ENCODE results near the gene MET. TPM values are rescaled to one million over a fixed set of nuclear protein-coding genes. Genes with fewer than 3 reads are reported as not detected.

Gene MET
- total RNA-seq, 1 donor from 2014 or later, result 7.0 TPM

- no peaks in the 10 kb centered on the region for H3K27me3 ChIP-seq
- Mint-ChIP-seq H3K4me1 (no peaks in the 10 kb centered on the region), H3K4me3 (no peak overlapping the region), H3K27me3 (ENCODE audit: insufficient read depth, low read depth) (peaks cover 2% of the 10 kb centered on the region), H3K9me3 (no peaks in the 10 kb centered on the region), H3K27ac (no peak overlapping the region), H3K36me3 (no peaks in the 10 kb centered on the region)
- no peak for DNase-seq (ENCODE audit: low spot score)
- no peak overlapping the region for H3K27ac ChIP-seq
- no peak overlapping the region for H3K9ac ChIP-seq
- H3K4me3 ChIP-seq, result no peak overlapping the region
- TF ChIP-seq EZH2 (IDR thresholded peaks at IDR 0.05), result no peak
- TF ChIP-seq EZH2phosphoT487 (IDR thresholded peaks at IDR 0.05), result no peak
- TF ChIP-seq CTCF (IDR thresholded peaks at IDR 0.05), result no peak
- H3K9me3 ChIP-seq (ENCODE audit: low read depth), result no peaks in the 10 kb centered on the region
- no peak overlapping the region for H3K4me2 ChIP-seq
- H3F3A ChIP-seq (ENCODE audit: low read depth), result no peaks in the 10 kb centered on the region
- no peaks in the 10 kb centered on the region for H3K36me3 ChIP-seq
- H4K20me1 ChIP-seq (ENCODE audit: low read depth), result no peaks in the 10 kb centered on the region
- H2AFZ ChIP-seq (replicated peaks), result no peak overlapping the region
- H3K79me2 ChIP-seq (ENCODE audit: low read depth), result no peaks in the 10 kb centered on the region
- peaks cover 3% of the 10 kb centered on the region for H3K4me1 ChIP-seq
These were observed 120.8 kb downstream of the MET start for GRCh38 chr7:116792813-116793212.

GRCh38 chr7:116793795-116794340, 121.9 kb downstream of the MET start:
- no peak for TF ChIP-seq EZH2 (IDR thresholded peaks at IDR 0.05)
- TF ChIP-seq EZH2phosphoT487 (IDR thresholded peaks at IDR 0.05), result no peak
- TF ChIP-seq CTCF (IDR thresholded peaks at IDR 0.05), result no peak
- no peaks in the 10 kb centered on the region for H3F3A ChIP-seq (ENCODE audit: low read depth)
- no peak overlapping the region for H3K9ac ChIP-seq
- H4K20me1 ChIP-seq (ENCODE audit: low read depth), result no peaks in the 10 kb centered on the region
- H2AFZ ChIP-seq (replicated peaks), result no peak overlapping the region
- no peak overlapping the region for H3K27ac ChIP-seq
- H3K4me3 ChIP-seq, result no peak overlapping the region
- H3K79me2 ChIP-seq (ENCODE audit: low read depth), result no peaks in the 10 kb centered on the region
- H3K9me3 ChIP-seq (ENCODE audit: low read depth), result no peaks in the 10 kb centered on the region
- peaks cover 2% of the 10 kb centered on the region for H3K27me3 Mint-ChIP-seq (ENCODE audit: insufficient read depth, low read depth)
- H3K27ac Mint-ChIP-seq, result no peak overlapping the region
- peaks cover 3% of the 10 kb centered on the region for H3K4me1 ChIP-seq
- H3K4me3 Mint-ChIP-seq, result no peak overlapping the region
- H3K36me3 Mint-ChIP-seq, result no peaks in the 10 kb centered on the region
- H3K4me1 Mint-ChIP-seq, result no peaks in the 10 kb centered on the region
- no peak for DNase-seq (ENCODE audit: low spot score)
- H3K4me2 ChIP-seq, result no peak overlapping the region
- no peaks in the 10 kb centered on the region for H3K36me3 ChIP-seq
- H3K27me3 ChIP-seq, result no peaks in the 10 kb centered on the region
- no peaks in the 10 kb centered on the region for H3K9me3 Mint-ChIP-seq

- Histone ChIP-seq H3F3A (ENCODE audit: low read depth) (no peaks in the 10 kb centered on the region), H4K20me1 (ENCODE audit: low read depth) (no peaks in the 10 kb centered on the region), H2AFZ (replicated peaks) (no peak overlapping the region), H3K4me3 (no peak overlapping the region), H3K4me2 (no peak overlapping the region), H3K4me1 (peaks cover 3% of the 10 kb centered on the region), H3K27ac (no peak overlapping the region), H3K9me3 (ENCODE audit: low read depth) (no peaks in the 10 kb centered on the region), H3K79me2 (ENCODE audit: low read depth) (no peaks in the 10 kb centered on the region), H3K36me3 (no peaks in the 10 kb centered on the region), H3K9ac (no peak overlapping the region), H3K27me3 (no peaks in the 10 kb centered on the region)
- Mint-ChIP-seq H3K9me3 (no peaks in the 10 kb centered on the region), H3K4me3 (no peak overlapping the region), H3K36me3 (no peaks in the 10 kb centered on the region), H3K27me3 (ENCODE audit: insufficient read depth, low read depth) (peaks cover 2% of the 10 kb centered on the region), H3K4me1 (no peaks in the 10 kb centered on the region), H3K27ac (no peak overlapping the region)
- DNase-seq (ENCODE audit: low spot score), result no peak
- TF ChIP-seq CTCF (IDR thresholded peaks at IDR 0.05) (no peak), EZH2 (IDR thresholded peaks at IDR 0.05) (no peak), EZH2phosphoT487 (IDR thresholded peaks at IDR 0.05) (no peak)
These were observed 124.5 kb downstream of the MET start for GRCh38 chr7:116796471-116796870.
